AG09319 (cell line): ENCODE data around the gene PLEKHG4B.

Experiments used
- DNase-seq: peaks from one replicate; pipeline ENCODE4 v3.0.0-alpha.2; 2010; ENCODE audit warnings: low read depth; ENCODE audit errors: extremely low read depth
- CTCF ChIP-seq: IDR thresholded peaks from 2 replicates; pipeline ENCODE4 v1.5.1; 2011; ENCODE audit warnings: low read depth, mild to moderate bottlenecking, inconsistent platforms, low read length, moderate library complexity

The PLEKHG4B gene

GRCh38 chr5:204001-204400 is 112.0 kb downstream of the PLEKHG4B start:
- no peak for DNase-seq

GRCh38 chr5:204462-204861 is 112.5 kb downstream of the PLEKHG4B start:
- DNase-seq, result no peak
- no peak for TF ChIP-seq CTCF

More at GRCh38 chr5:204001-204400, 112.0 kb downstream of the PLEKHG4B start:
- TF ChIP-seq CTCF, result no peak

GRCh38 chr5:204966-205670 is 113.2 kb downstream of the PLEKHG4B start:
- no peak for TF ChIP-seq CTCF
- DNase-seq, result no peak

GRCh38 chr5:206406-206805 is 114.4 kb downstream of the PLEKHG4B start:
- TF ChIP-seq CTCF, result no peak

GRCh38 chr5:206927-207536 is 115.1 kb downstream of the PLEKHG4B start:
- TF ChIP-seq CTCF, result no peak
- no peak for DNase-seq

More at GRCh38 chr5:206406-206805, 114.4 kb downstream of the PLEKHG4B start:
- DNase-seq, result no peak

DNA sequence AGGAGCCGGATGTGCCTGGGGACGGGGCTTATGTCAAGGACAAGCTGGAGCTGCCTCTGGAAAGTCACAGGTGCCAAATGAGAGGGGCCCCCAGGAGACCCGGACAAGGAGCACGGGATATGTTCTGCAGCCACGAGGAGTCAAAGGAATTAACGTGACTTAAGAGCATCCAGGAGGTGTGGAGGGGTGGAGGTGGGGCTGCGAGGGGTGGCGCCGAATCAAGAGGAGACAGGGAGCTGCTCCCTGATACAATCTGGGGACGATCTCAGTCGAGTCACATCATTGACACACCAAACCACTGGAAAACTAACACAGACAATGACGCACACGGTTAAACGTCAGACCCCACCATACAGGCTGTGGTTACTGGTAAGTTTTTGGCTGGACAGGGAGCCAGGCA is 115.6 kb downstream of the PLEKHG4B start:
- no peak for DNase-seq

More for the DNA sequence above, 115.6 kb downstream of the PLEKHG4B start:
- no peak for TF ChIP-seq CTCF
